Uterus (tissue), 4 donors: Measurements from ENCODE around the gene E2F4. TPM values are rescaled to one million over a fixed set of nuclear protein-coding genes. Genes with fewer than 3 reads are reported as not detected.
A peak's percentile ranks its signal among the peaks of the same experiment; 100 is the strongest.

Experiments used
- DNase-seq, 2 donors: peaks; one replicate each; pipeline ENCODE4 v3.0.0-alpha.2; 2019 to 2020
- H3K27ac ChIP-seq, 2 donors: fragments of 200-600 bp; sonication (generic); 1 replicate in 1 of 2; 2 replicates in 1 of 2; pipeline ENCODE4 v1.5.1; 2016 to 2018
- H3K27me3 ChIP-seq, 2 donors: fragments of 200-600 bp; sonication (generic); one replicate each; pipeline ENCODE4 v1.5.1; 2018 to 2019; ENCODE audit warnings: control low read depth in 1 of 2
- H3K36me3 ChIP-seq, 2 donors: fragments of 200-600 bp; sonication (generic); one replicate each; pipeline ENCODE4 v1.5.1; 2019; ENCODE audit warnings: control low read depth in 1 of 2
- H3K4me1 ChIP-seq, 2 donors: fragments of 200-600 bp; sonication (generic); one replicate each; pipeline ENCODE4 v1.5.1; 2018 to 2019; ENCODE audit warnings: control low read depth in 1 of 2
- H3K4me3 ChIP-seq, 2 donors: fragments of 200-600 bp; sonication (generic); 1 replicate in 1 of 2; 2 replicates in 1 of 2; pipeline ENCODE4 v1.5.1; 2018 to 2019; ENCODE audit warnings: mild to moderate bottlenecking in 1 of 2
- H3K9me3 ChIP-seq, 2 donors: fragments of 200-600 bp; sonication (generic); one replicate each; pipeline ENCODE4 v1.5.1; 2019; ENCODE audit warnings: control low read depth in 1 of 2
- CTCF ChIP-seq, 4 experiments: fragments of 200-600 bp in 2 of 4; fragments of 450-650 bp in 2 of 4; sonication (generic) in 2 of 4; IDR thresholded peaks; one replicate each; pipeline ENCODE4 v1.5.1; 2016 to 2019; ENCODE audit warnings: antibody characterized with exemption in 4 of 4, mild to moderate bottlenecking in 2 of 4, moderate library complexity in 1 of 4
- POLR2A ChIP-seq, 2 donors: fragments of 450-650 bp; IDR thresholded peaks; one replicate each; pipeline ENCODE4 v1.6.1; 2016; ENCODE audit warnings: antibody characterized with exemption in 2 of 2, mild to moderate bottlenecking in 1 of 2, moderate library complexity in 1 of 2
- intact Hi-C: fragments of 100-400 bp; cut with DNase I; formaldehyde crosslinking; loops from one replicate; pipeline ENCODE4 v1.15.1; 2023; ENCODE audit warnings: low total_unique reads
- total RNA-seq, 4 donors: library from RNA; depleted of rRNA in 3 of 4; stranded (reverse); fragments of >200 nt in 3 of 4; gene quantifications; one replicate each; pipeline versions ENCODE4 v1.1.0 to v1.2.4, GENCODE V29; 2014 to 2023
- donor health status: DM: yes; HTN: yes; CAD: no.

Gene E2F4
- total RNA-seq, 4 donors from 2014 or later: 49.2 to 294 (median 77.1) TPM

GRCh38 chr16:67170949-67171649, 20.9 kb upstream of the E2F4 start:
- no peak for DNase-seq
- no peak for TF ChIP-seq POLR2A (IDR thresholded peaks at IDR 0.05)
- TF ChIP-seq CTCF (IDR thresholded peaks at IDR 0.05): no peak
- Histone ChIP-seq H3K4me1 (peaks cover 0 to 10% of the 10 kb centered on the region in 2 donors), H3K36me3 (no peaks in the 10 kb centered on the region), H3K4me3 (peak overlapping the region; percentile 45 to 49), H3K27ac (peak overlapping the region; percentile 85 to 93), H3K27me3 (no peaks in the 10 kb centered on the region), H3K9me3 (no peaks in the 10 kb centered on the region)
- intact Hi-C loops: no loop called here

DNA sequence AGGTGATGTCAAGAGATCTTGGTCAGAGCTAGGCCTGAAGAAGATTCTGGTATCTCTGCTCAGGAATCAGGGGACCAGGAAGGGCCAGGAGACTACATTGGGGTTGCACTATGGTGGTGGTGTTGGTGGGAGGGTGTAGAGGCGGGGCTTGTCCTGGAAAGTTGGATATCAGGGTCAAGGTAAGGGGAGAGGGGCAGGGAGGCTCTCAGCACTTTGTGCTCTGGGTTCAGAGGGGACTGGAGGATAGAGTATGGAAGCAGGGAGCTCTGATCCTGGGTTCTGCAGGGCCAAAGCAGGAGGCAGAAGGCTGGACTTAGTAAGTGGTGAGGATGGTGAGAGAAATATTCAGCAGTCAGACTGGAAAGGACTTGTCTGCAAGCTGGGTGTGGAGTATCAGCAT, 18.6 kb upstream of the E2F4 start:
- Histone ChIP-seq H3K4me1 (peaks cover 0 to 10% of the 10 kb centered on the region in 2 donors), H3K9me3 (no peaks in the 10 kb centered on the region), H3K27me3 (no peaks in the 10 kb centered on the region), H3K27ac (peak overlapping the region; percentile 73 to 74), H3K36me3 (no peaks in the 10 kb centered on the region), H3K4me3 (peak overlapping the region in 1 of 2 donors; percentile 37)
- intact Hi-C loops: no loop called here
- TF ChIP-seq POLR2A (IDR thresholded peaks at IDR 0.05) (no peak), CTCF (IDR thresholded peaks at IDR 0.05) (no peak)
- DNase-seq: no peak

- peak; percentile 70 to 76 for DNase-seq
- H3K36me3 ChIP-seq: no peaks in the 10 kb centered on the region
- H3K4me1 ChIP-seq: peaks cover 0 to 8% of the 10 kb centered on the region in 2 donors
- peak; percentile 20 to 43 (median 36) for TF ChIP-seq CTCF (IDR thresholded peaks at IDR 0.05)
- peak; percentile 56 for TF ChIP-seq POLR2A (IDR thresholded peaks at IDR 0.05)
- peak overlapping the region; percentile 31 to 37 for H3K4me3 ChIP-seq
- H3K27me3 ChIP-seq: no peaks in the 10 kb centered on the region
- no peaks in the 10 kb centered on the region for H3K9me3 ChIP-seq
- peak overlapping the region; percentile 73 to 74 for H3K27ac ChIP-seq
- intact Hi-C loops: no loop called here
Measured at GRCh38 chr16:67173808-67174705, 17.9 kb upstream of the E2F4 start.

DNA sequence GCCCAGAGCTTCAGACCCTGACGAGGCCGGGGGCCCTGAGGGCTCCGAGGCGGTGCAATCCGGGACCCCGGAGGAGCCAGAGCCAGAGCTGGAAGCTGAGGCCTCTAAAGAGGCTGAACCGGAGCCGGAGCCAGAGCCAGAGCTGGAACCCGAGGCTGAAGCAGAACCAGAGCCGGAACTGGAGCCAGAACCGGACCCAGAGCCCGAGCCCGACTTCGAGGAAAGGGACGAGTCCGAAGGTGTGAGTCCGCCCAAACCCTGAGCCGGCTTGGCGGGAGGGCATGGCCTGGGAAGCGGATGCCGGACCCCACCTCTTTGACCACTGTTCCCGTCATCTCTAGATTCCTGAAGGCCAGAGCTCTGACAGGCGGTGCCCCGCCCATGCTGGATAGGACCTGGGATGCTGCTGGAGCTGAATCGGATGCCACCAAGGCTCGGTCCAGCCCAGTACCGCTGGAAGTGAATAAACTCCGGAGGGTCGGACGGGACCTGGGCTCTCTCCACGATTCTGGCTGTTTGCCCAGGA, 17.2 kb upstream of the E2F4 start:
- H3K27me3 ChIP-seq: no peaks in the 10 kb centered on the region
- peak overlapping the region; percentile 31 to 37 for H3K4me3 ChIP-seq
- TF ChIP-seq POLR2A (IDR thresholded peaks at IDR 0.05): no peak
- no peak for TF ChIP-seq CTCF (IDR thresholded peaks at IDR 0.05)
- H3K36me3 ChIP-seq: no peaks in the 10 kb centered on the region
- no peak for DNase-seq
- H3K4me1 ChIP-seq: peaks cover 0 to 1% of the 10 kb centered on the region in 2 donors
- no peaks in the 10 kb centered on the region for H3K9me3 ChIP-seq
- peak overlapping the region; percentile 73 to 74 for H3K27ac ChIP-seq
- intact Hi-C loops: no loop called here
